Urothelium cell line (cell line): Measurements from ENCODE around the gene UBAC2.
"Not testable (repeated sequence)": the region's sequence is repeated elsewhere in the genome, so short reads cannot be mapped to it uniquely, and the experiment has no call there.

Experiments used
- DNase-seq: peaks from one replicate; pipeline ENCODE4 v3.0.0; 2011; ENCODE audit warnings: low spot score, mixed read lengths
- FAIRE-seq: peaks from 2 replicates; lab custom pipeline; 2011; peaks lifted over from hg19 to GRCh38; lab: Jason Lieb, UNC

Gene UBAC2

GRCh38 chr13:99182439-99182838 is 18.2 kb upstream of the UBAC2 start:
- no peak for DNase-seq
- no peak for FAIRE-seq

GRCh38 chr13:99185606-99186005 is 15.0 kb upstream of the UBAC2 start:
- no peak for FAIRE-seq

GRCh38 chr13:99190147-99190985 is 10.3 kb upstream of the UBAC2 start:
- no peak for FAIRE-seq
- DNase-seq: no peak

More at GRCh38 chr13:99185606-99186005, 15.0 kb upstream of the UBAC2 start:
- no peak for DNase-seq

GRCh38 chr13:99191336-99191899 is 9.2 kb upstream of the UBAC2 start:
- FAIRE-seq: no peak
- DNase-seq: no peak

- FAIRE-seq (no peak), DNase-seq (no peak)
Observed at GRCh38 chr13:99191900-99192399, 8.7 kb upstream of the UBAC2 start.

GRCh38 chr13:99192480-99192879 is 8.2 kb upstream of the UBAC2 start:
- no peak for FAIRE-seq

GRCh38 chr13:99193152-99193551 is 7.5 kb upstream of the UBAC2 start:
- no peak for DNase-seq
- FAIRE-seq: no peak

More at GRCh38 chr13:99192480-99192879, 8.2 kb upstream of the UBAC2 start:
- DNase-seq: no peak

GRCh38 chr13:99196466-99197116 is 4.1 kb upstream of the UBAC2 start:
- FAIRE-seq (no peak), DNase-seq (no peak)

GRCh38 chr13:99197117-99197651 is 3.5 kb upstream of the UBAC2 start:
- no peak for FAIRE-seq
- DNase-seq: no peak

GRCh38 chr13:99199541-99200431 is 868 bp upstream of the UBAC2 start:
- DNase-seq (peak; percentile 6), FAIRE-seq (no peak)

- FAIRE-seq (no peak), DNase-seq (no peak)
Observed at GRCh38 chr13:99203601-99204579, 3.2 kb downstream of the UBAC2 start.

GRCh38 chr13:99205621-99206220 is 5.1 kb downstream of the UBAC2 start:
- FAIRE-seq: no peak

GRCh38 chr13:99206226-99206625 is 5.6 kb downstream of the UBAC2 start:
- no peak for FAIRE-seq
- no peak for DNase-seq

More at GRCh38 chr13:99205621-99206220, 5.1 kb downstream of the UBAC2 start:
- DNase-seq: no peak

GRCh38 chr13:99206873-99207272 is 6.2 kb downstream of the UBAC2 start:
- FAIRE-seq: no peak
- DNase-seq: no peak

GRCh38 chr13:99207511-99207910 is 6.9 kb downstream of the UBAC2 start:
- FAIRE-seq (no peak), DNase-seq (no peak)

GRCh38 chr13:99208185-99208584 is 7.5 kb downstream of the UBAC2 start:
- FAIRE-seq: no peak

GRCh38 chr13:99208845-99209527 is 8.3 kb downstream of the UBAC2 start:
- DNase-seq (no peak), FAIRE-seq (no peak)

More at GRCh38 chr13:99208185-99208584, 7.5 kb downstream of the UBAC2 start:
- no peak for DNase-seq

GRCh38 chr13:99210627-99211026 is 10.0 kb downstream of the UBAC2 start:
- FAIRE-seq, DNase-seq: not testable (repeated sequence)
